Inferior parietal cortex (tissue), 1 donor: ENCODE results near the gene GCA.

Source experiments
- DNase-seq: peaks from one replicate; pipeline ENCODE4 v3.0.0-alpha.2; 2016; ENCODE audit errors: extremely low spot score

Gene GCA, protein sequence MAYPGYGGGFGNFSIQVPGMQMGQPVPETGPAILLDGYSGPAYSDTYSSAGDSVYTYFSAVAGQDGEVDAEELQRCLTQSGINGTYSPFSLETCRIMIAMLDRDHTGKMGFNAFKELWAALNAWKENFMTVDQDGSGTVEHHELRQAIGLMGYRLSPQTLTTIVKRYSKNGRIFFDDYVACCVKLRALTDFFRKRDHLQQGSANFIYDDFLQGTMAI

DNA sequence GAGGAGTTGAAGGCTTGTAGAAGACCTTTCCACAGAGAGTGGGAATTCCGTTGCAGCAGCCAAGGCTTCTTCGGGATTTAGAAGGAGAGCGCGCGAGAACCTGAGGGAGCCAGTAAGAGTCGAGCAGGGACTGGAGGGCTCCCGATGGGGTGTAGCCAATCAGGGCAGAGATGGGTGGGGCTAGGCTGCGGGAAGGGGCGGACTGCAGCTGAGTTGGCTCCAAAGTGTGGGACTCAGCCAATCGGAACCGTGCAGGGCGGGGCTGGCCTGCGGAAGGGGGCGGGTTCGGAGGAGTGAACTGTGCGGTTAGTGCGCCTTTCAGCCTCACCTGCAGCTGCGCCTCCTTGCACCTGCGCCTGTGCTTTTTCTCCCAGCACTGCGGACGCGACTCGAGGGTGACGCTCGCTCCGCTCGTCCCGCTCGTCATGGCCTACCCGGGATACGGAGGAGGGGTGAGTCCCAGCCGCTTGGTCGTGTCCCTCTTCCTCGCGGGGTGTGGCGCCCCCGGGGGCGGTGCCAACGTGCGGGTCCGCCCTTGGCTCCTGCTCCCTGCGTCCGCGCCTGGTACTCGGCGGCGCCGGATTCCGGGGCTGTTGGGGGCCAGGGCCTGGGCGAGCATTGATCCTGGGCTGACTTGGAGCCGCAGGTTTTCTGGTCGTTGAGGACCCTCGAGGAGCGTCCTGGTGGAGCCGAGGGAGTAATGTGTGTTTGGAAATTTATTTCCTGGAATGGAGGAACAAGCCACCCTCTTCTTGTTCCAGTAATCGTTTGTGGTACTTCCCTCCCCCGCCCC, at the start of gene GCA:
TSS of gene GCA (plus strand) at position 309 of the 793 bp plus-strand sequence. CDS start at position 426, 117 bp downstream.
- DNase-seq, result peak; percentile 94

DNA sequence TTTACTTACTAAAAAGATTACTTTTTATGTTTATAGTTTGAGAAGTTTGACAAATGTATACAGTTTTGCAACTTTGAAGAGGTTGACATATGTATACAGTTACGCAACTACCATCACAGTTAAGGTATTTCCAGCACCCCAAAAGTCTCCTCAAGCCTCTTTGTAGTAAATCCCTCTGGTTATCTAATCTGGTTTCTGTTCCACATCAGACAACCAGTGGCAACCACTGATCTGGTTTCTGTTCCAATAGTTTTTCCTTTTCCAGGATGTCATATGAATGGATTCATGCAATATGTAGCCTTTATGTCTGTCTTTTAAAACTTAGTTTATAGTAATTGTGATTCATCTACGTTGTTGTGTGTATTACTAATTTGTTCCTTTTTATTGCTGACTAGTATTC, 48.9 kb upstream of the GCA start:
- no peak for DNase-seq

DNA sequence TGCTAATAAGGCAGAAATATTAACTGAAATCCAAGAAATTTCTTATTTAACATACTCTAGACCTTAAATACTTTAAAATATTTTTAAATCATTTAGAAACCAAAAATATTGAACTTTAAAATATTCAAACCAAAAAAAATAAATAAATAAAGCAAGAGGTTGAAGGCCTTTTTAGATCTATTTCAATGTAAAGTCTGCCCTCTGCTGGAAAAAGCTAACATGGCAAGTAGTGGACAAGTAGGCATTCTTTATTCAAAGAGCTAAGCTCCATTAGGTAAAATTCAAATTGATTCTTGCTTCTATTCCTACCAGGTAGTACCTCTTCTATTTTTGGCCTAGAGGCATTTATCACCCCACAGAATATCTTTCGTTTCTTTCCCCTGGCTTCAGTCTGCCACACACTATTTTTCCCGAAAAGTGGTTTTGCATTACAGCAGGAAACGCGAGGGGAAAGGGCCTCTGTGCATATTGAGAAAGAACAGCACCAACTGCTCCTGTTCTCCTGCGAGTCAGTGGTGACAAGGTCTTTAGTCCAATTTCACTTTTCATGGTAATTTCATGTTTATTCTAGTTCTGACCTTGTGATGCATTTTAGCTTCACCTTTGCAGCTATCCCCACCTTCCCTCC, 45.9 kb upstream of the GCA start:
- DNase-seq, result peak; percentile 96

DNA sequence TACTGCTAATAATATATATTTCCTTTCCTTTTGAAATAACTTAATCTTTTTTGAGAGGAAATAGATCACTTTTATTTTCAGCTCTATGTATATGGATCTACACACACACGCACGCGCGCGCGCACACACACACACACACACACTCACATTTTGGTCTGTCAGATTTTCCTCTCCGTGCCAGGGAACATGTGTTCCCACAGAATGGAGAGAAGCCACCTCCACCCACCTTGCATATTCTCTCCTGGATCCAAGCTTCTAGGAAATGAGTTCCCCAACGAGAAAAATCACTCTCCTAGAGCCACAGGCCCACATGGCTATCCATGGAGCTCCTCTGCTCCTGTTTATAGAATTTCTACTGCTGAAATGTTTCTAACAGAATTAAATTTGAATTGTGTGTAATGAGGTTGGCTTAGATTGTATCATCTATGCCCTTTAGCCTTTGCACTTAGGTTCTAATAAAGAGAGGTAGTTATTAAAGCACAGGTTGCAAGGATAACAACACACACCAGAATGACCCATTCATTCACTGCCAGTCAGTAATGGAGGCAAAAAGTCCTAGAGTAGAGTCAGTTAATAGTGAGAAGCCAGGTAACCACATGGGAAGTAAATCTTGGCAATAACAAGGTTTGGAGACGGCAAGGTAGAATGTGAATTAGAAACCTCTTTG, 45.1 kb upstream of the GCA start:
- no peak for DNase-seq

DNA sequence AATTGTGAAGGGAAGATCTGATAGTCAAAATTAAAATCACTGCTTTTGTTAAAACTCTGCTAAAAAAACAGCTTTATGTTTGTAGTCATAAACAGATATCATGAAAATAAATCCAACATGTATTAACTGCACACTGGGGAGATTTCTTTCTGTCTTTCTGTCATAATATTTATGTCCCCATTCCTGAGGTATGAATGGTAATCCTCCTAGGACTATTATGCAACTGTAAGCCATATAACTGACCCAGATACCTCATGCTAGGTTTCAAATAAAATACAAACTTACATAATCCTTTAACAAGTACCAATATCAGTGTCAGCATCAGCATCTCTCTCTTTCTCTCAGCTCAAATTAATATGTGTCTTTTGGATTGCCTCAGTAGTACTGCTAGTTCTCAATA, 43.7 kb upstream of the GCA start:
- no peak for DNase-seq

DNA sequence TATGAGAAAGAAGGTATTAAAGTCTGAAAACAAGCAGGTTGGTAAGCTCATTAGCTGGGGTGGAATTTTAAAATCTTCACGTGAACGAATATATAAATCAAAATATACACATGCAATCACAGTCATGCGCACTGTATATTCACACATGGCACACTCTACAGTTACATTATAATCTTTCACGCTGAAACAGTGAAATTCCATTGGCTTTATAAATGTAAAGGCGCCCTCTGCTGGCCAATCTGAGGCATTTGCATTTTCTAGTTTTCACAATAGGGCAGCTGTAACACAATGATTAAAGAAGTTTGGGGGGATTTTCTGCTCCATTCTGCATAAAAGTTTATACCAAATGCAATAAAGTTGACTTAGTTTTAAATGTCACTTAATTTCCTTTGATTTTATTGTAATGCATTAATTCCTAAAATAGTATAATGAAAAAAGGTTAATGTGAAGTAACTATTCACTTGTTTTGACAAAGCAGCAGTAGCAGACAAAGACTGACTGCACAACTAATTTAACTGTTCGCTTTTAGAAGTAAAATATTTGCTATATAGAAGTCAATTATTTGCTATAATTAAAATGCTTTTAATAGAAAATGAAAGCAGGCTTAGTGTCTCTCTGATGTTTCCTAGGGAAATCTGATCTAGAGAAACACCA, 42.7 kb upstream of the GCA start:
- DNase-seq, result peak; percentile 84

DNA sequence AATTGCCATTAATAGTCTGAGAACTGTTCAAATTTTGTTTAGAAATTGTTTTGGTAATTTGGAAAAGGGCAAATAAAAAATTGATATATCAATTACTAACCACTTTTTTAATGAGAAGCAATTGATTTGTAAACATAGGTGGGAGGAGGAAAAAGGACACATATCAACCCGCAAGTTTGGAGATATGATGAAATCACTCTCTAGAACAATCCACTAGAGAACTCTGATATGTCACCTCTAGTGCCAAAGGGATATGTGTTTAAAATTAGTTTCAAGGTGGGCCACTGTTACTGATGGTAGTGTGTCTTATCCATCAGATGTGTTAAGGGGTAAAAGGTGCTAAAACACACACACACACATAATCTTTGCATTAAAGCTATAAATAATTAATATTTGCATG, 42.1 kb upstream of the GCA start:
- no peak for DNase-seq

DNA sequence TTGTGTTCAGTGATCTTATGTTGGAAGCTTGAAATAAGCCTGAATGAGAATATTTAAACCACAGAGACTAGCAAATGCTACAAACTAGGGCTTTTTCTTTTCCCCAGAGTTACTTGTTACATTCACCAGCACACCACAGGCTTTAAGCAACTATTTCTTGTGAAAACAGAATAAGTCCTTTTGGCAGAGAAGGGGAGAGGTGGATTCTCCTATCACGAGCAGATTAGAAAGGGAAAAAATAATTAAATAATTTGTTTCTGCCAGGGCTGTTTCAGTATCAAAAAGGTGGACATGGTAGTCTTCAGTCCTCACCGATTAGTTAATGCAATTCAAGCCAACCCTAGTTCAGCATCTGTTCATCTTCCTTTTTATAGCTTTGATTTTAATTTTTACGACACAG, 38.0 kb upstream of the GCA start:
- DNase-seq, result no peak

DNA sequence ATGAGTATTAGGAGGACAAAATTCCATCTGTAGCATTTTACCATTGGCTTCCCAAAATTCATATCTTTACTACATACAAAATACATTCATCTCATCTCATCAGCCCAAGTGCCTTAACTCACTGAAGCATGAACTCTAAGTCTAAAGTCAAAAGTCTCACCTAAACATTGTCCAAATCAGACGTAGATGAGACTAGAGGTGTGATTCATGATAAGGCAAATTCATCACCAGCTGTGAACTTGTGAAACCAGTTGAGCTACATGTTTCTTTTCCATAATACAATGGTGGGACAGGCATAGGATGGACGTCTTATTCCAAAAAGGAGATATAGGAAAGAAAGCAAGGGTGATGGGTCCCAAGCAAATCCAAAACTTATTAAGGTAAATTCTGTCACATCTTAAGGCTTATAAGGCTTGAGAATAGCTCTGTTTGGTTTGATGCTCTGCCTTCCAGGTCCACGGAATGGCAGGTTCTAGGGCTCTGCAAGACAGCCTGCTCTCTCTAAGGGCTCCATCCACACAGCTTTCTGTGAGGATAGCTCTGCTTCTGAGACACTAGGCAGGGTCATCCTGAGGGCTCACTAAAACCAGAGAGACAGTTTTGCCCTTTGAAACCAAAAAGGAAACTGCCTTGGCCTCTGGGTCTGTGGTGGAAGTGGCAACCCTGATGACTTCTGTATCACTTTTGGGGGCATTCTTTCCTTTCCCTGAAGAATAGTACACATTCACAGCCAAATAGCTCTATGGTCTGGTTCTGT, 35.0 kb upstream of the GCA start:
- DNase-seq, result no peak

DNA sequence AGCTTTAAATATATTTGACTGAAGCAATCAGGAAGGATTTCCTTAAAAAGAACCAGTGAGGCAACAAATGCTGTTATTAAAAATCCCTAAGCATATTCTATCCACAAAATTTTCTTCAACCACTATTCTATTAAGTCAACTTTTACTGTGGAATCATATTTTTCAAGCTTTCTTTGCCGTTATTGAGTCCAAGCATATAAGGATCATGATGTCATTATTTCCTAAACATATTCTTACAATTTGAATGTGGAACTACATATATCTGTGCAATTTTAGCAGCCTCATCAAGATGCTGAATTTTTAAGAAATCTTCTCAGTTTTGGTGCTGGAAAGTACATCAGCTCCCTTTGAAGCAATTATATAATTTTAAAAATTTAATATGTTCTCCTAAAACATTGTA, 31.1 kb upstream of the GCA start:
- DNase-seq, result no peak

DNA sequence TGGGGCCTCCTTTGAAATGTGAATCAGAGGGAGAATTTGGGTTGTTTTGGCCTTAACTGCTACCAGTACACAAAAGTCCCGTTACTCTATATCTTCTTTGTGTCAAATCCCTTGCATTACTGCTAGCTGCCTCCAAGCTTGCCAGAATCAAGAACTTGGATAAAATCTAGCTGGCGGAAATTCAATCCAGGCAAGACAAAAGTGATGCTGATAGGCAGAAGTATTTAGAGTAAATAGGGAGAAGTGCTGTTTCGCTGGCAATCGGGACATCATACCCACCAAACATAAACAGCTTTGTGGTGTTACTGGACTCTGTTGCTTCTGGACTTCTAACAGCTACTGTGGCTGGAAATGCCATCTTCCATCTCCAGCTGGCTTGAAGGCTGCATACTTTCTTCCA, 28.0 kb upstream of the GCA start:
- no peak for DNase-seq

DNA sequence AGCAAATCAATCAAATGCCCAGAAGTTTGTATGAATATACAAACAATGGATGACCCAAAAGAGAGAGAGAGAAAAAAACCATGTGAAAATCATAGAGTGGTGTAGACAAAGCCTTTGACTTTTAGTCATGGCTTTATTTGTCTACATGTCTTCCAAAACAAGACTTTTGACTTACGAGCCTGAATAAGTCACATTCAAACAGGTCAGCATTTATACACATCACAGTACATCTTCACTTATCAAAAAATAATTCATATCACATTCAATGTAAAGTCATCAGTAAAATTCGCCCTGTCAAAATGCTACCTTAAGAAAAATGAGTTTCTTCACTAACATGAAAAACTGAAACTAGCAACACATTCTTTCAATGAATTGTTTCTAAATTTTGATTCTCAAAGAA, 27.3 kb upstream of the GCA start:
- no peak for DNase-seq

DNA sequence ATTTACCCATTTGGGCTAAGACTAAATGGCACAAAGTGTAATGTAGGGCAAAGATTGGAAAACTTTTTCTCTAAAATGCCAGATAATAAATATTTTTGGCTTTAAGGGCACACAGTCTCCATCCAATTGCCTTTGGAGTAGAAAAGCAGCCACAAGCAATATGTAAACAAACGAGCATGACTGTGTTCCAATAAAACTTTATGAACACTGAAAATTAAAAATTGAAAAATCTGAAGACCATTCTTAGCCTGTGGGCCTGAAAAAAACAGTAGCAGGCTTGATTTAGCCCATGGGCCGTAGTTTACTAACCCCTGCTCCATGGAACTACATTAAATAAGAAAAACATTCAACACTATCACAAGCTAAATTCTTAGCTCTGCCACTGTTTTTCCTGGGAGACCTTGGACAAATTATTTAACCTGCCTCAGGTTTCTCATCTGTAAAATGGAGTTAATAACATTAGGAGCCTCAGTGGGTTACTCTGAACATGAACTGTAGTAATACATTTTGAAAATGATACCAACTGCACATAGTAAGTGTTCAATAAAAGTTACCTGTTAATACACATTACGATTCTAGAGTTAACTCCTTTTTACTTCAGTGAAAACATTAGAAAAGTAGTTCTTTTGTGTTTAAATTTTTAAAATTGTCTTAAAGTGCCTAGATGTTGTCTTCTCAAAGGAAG, 26.7 kb upstream of the GCA start:
- DNase-seq, result no peak

DNA sequence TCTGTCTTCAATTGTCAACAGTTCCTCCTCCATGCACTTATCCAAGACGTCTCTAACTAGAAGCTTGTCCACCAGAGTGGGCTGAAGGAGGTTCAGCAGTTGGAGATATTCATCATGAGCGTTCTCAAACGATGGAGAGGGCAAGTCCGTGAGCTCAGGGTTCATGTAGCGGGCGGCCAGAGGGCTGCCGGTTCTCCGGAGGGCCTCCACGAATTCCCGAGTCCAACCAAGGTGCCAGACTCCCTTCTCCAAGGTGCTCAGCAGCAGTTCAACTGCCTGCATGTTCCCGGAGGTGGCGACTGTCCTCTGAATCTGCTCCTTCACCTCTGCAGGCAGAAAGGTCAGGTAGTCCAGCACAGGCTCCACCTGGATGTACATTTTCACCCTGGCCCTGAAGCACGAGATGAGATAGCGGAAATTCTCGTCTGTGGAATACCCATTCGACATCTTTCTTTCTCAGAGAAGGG, 26.0 kb upstream of the GCA start:
- no peak for DNase-seq

DNA sequence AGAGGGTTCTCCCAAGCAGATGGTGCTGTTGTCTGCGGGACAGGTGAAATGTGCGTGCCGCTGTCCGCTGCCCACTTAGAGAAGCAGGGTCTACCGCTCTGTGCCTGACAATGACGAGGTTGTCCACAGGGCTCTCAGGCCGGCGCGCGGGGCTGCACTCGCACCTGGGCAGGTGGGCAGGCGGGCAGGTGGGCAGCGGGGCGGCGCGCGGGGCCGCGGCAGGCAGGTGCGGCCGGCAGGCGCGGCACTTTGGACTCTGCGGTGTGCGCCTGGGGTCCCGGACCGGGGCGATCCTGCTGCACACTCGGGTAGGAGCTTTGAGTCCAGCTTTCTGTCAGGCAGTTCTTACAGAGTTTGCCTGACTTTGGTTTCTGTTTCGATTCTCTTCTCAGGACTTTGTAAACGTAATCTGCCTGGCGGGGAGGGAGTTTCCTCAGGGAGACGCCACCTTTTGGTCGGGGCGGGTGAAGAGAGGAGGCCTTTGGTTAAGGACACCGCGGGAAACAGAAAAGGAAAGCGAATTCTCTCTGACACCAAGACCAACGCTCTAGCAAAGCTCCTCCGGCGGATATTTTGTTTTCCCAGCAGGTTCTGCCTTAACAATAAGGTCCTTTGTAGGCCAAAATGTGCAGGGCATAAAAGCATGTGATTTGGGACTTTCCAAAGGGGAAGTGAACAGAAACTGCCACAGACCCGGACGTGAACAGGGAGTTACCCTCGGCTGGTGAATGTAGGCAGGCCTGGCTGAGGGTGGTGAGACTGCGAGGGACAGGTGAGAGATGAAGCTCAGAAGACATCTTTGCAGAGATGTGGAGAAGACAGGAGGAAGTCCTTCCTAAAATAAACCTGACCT, 25.4 kb upstream of the GCA start, which contains the start of gene IFIH1:
TSS of gene IFIH1 (minus strand) at position 357 of the 853 bp plus-strand sequence. CDS start 377 bp downstream, outside the sequence.
- DNase-seq, result peak; percentile 72

DNA sequence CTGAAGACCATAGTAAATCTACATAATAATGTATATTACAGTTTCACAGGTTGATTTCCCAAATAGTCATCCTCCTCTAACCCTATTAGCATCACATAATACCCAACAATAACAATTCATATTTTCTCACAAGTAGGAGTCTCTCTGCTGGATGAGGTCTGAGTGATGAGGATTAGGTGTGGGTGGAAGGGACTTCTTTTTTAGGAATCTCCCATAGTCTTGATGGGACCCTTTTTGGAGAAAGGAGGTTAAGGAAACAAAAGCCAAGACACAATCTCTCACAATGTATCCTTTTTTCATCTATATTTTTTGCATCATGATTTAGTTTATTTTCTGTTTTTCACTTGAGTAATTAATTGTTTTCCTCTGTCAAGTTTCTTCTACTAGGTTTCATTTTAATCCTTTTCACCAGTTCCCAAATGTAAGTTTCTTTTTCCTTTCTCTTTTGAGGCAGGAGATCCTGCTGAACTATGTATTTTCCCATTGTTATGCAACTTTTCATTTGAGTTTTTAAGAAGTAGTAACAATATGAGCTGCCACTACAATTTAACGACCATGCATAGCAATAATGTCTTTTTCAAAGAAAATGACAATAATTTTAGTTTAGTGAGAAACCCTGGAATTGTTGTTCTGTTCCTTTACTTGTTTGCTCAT, 22.9 kb upstream of the GCA start:
- no peak for DNase-seq

DNA sequence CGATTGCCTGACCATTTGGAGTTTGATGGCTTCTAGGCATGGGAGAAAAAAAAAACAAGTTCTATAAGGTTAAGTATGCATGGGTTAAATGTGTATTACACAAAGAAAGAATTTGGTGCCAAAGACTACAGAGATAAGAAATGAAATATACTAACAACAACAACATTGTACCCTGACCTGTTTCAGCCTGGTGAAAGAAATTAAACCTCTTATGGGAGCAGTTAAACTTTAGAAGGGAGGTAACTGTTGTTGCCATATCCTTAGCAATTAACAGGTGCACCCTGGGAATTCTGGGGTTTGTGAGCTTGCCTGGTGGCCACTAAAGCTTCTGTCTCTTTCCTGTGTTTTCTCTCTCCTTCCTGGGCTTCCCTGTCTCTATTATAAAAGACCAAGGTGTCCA, 19.0 kb upstream of the GCA start:
- DNase-seq, result no peak

DNA sequence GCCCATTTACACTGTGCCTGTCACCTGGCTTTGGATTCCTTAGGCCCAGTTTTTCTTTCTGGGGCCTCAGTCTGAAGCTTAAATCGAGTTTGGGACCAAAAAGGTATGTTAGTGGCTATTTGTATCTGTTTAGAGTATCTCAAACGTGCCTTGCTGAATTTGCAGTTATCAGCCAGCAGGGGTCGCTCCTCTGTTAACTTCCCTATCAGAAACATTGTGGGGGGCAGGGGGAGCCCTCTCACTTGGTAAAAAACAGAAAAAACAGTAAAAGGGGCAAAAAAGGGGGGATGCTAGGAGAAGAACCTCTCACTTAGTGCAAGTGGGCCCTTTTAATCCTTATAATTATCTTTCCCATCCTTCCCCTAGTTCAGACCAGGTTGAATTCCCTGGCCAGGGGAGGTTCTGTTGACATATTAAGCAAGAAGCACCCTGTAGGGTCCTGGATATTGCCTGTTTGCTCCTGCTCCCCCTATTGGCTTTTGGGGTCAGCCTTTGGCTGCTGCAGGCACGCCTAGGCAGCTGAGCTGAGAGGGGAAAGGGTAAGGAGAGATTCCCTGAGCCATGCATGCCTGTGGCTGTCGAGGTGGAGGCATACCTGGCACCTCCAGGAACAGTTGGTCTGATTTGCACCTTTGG, 16.7 kb upstream of the GCA start:
- DNase-seq, result no peak
